Right atrium auricular region (tissue), 2 donors: ENCODE measurements around the gene CCL3. TPM values are rescaled to one million over a fixed set of nuclear protein-coding genes. Genes with fewer than 3 reads are reported as not detected.

Experiments used
- DNase-seq: peaks from one replicate; pipeline ENCODE4 v3.0.0-alpha.2; 2019; ENCODE audit warnings: low spot score
- H3K27ac ChIP-seq, 2 donors: fragments of 200-600 bp; sonication (generic); 1 replicate in 1 of 2; 2 replicates in 1 of 2; pipeline ENCODE4 v1.5.1; 2016 to 2019
- H3K27me3 ChIP-seq, 2 donors: fragments of 200-600 bp; sonication (generic); one replicate each; pipeline versions ENCODE4 v1.5.1 to v1.6.0; 2017 to 2019
- H3K36me3 ChIP-seq: fragments of 200-600 bp; sonication (generic); one replicate; pipeline ENCODE4 v1.5.1; 2016
- H3K4me1 ChIP-seq, 2 donors: fragments of 200-600 bp; sonication (generic); one replicate each; pipeline versions ENCODE4 v1.5.1 to v1.6.0; 2017 to 2019
- H3K4me3 ChIP-seq, 2 donors: fragments of 200-600 bp; sonication (generic); 1 replicate in 1 of 2; 2 replicates in 1 of 2; pipeline ENCODE4 v1.5.1; 2017 to 2019; ENCODE audit warnings: mild to moderate bottlenecking in 1 of 2, moderate library complexity in 1 of 2
- H3K9me3 ChIP-seq, 2 donors: fragments of 200-600 bp; sonication (generic); one replicate each; pipeline ENCODE4 v1.5.1; 2019
- total RNA-seq, 2 donors: library from RNA; depleted of rRNA; stranded (reverse); fragments of >200 nt; gene quantifications; one replicate each; pipeline ENCODE4 v1.1.0, GENCODE V29; 2016
- TF ChIP-seq, protein P1 (sequence below), 2 donors: fragments of 200-600 bp; sonication (generic); IDR thresholded peaks; one replicate each; pipeline ENCODE4 v1.5.1; 2019; ENCODE audit warnings: antibody characterized with exemption in 2 of 2

The CCL3 gene
- total RNA-seq, 2 donors from 2014 or later: 1.0 to 2.0 TPM

DNA sequence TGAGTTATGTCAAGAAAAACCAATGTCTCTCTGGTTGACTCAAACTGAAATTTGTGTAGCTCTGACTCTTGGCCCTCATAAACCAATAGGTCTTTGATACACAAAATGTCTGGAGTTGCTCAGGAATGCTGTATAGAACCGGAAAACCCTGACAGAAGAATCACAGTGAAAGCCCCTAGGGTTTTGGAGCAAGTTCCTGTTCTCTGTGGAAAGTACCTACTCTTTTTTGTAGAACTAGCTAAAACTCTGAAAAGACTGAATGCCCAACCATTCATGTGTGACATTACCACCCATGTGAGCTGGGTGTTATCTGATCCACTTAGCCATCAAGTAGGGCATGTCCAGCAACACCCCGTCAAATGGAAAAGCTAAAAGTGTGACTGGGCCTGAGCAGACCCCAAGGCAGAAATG is 42.5 kb upstream of the CCL3 start:
- H3K36me3 ChIP-seq: no peaks in the 10 kb centered on the region
- no peak for DNase-seq
- no peaks in the 10 kb centered on the region for H3K27me3 ChIP-seq
- no peak overlapping the region for H3K27ac ChIP-seq
- H3K4me3 ChIP-seq: no peak overlapping the region
- H3K4me1 ChIP-seq: no peaks in the 10 kb centered on the region
- TF ChIP-seq, protein P1, sequence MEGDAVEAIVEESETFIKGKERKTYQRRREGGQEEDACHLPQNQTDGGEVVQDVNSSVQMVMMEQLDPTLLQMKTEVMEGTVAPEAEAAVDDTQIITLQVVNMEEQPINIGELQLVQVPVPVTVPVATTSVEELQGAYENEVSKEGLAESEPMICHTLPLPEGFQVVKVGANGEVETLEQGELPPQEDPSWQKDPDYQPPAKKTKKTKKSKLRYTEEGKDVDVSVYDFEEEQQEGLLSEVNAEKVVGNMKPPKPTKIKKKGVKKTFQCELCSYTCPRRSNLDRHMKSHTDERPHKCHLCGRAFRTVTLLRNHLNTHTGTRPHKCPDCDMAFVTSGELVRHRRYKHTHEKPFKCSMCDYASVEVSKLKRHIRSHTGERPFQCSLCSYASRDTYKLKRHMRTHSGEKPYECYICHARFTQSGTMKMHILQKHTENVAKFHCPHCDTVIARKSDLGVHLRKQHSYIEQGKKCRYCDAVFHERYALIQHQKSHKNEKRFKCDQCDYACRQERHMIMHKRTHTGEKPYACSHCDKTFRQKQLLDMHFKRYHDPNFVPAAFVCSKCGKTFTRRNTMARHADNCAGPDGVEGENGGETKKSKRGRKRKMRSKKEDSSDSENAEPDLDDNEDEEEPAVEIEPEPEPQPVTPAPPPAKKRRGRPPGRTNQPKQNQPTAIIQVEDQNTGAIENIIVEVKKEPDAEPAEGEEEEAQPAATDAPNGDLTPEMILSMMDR (IDR thresholded peaks at IDR 0.05): no peak
- no peaks in the 10 kb centered on the region for H3K9me3 ChIP-seq

DNA sequence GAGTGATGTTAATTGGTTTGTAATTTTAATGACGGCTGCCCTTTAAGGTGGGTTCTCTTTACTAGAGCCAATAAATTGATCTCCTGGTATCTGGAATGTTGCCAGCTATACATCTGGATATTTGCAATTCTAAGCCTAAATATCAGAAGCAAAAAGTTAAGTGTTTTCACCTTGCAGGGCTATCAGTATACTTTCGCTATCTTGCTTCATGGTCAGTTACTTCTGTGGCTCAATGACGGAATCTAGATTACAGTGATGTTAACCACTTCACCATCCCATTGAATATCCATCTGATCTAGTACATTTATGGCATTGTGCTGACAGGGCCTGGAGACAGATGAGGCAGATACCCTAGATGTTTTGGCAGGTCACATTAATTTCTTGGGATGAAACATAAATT is 42.0 kb upstream of the CCL3 start:
- no peak overlapping the region for H3K4me3 ChIP-seq
- no peaks in the 10 kb centered on the region for H3K27me3 ChIP-seq
- TF ChIP-seq, protein P1 (IDR thresholded peaks at IDR 0.05): no peak
- H3K27ac ChIP-seq: no peak overlapping the region
- DNase-seq: no peak
- H3K36me3 ChIP-seq: no peaks in the 10 kb centered on the region
- no peaks in the 10 kb centered on the region for H3K4me1 ChIP-seq
- no peaks in the 10 kb centered on the region for H3K9me3 ChIP-seq

DNA sequence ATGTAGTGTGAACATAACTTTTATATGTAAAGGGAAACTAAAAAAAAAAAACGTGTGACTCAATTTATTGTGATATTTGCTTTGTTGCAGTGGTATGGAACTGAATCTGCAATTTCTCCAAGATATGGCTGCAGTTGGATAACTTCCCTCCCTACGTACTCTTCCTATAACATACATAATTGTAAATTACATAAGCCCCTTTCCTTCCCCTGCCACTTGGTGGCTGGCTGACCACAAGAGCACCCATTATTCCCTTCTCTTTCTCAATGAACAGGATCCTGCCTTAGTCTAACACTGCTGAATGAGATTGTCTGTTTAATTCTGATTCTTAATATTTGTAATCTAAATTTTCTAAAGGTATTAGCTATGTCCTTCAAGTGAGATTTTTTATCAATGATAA is 41.5 kb upstream of the CCL3 start:
- TF ChIP-seq, protein P1 (IDR thresholded peaks at IDR 0.05): no peak
- H3K27ac ChIP-seq: no peak overlapping the region
- H3K4me3 ChIP-seq: no peak overlapping the region
- H3K36me3 ChIP-seq: no peaks in the 10 kb centered on the region
- no peaks in the 10 kb centered on the region for H3K27me3 ChIP-seq
- no peak for DNase-seq
- peaks cover 0 to 3% of the 10 kb centered on the region in 2 donors for H3K9me3 ChIP-seq
- no peaks in the 10 kb centered on the region for H3K4me1 ChIP-seq

DNA sequence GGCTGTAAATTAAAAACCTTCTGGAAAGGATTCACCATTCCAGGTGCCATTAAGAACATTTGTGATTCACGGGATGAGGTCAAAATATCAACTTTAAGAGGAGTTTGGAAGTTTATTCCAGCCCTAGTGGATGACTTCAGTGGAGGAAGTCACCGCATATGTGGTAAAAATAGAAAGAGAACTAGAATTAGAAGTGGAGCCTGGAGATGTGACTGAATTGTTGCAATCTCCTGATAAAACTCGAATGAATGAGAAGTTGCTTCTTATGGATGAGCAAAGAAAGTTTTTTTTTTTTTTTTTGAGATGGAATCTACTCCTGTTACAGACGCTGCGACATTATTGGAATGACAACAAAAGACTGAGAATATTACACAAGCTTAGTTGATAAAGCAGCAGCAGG is 40.4 kb upstream of the CCL3 start:
- Histone ChIP-seq H3K4me3 (no peak overlapping the region), H3K27me3 (no peaks in the 10 kb centered on the region), H3K9me3 (peaks cover 0 to 14% of the 10 kb centered on the region in 2 donors), H3K27ac (no peak overlapping the region), H3K4me1 (no peaks in the 10 kb centered on the region), H3K36me3 (no peaks in the 10 kb centered on the region)
- TF ChIP-seq, protein P1 (IDR thresholded peaks at IDR 0.05): no peak
- DNase-seq: no peak

DNA sequence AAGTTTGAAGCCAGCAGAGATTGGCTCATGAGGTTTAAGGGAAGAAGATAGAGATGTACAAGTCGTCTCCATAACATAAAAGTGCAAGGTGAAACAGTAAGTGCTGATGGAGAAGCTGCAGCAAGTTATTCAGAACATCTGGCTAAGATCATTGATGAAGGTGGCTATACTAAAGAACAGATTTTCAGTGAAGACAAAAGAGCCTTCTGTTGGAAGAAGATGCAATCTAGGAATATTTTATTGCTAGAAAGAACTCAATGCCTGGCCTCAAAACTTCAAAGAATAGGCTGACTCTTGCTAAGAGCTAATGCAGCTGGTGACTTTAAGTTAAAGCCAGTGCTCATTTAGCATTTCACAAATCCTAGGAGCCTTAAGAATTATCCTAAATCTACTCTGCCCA is 39.7 kb upstream of the CCL3 start:
- H3K36me3 ChIP-seq: no peaks in the 10 kb centered on the region
- no peak overlapping the region for H3K4me3 ChIP-seq
- peaks cover 0 to 21% of the 10 kb centered on the region in 2 donors for H3K9me3 ChIP-seq
- no peaks in the 10 kb centered on the region for H3K27me3 ChIP-seq
- DNase-seq: no peak
- no peaks in the 10 kb centered on the region for H3K4me1 ChIP-seq
- TF ChIP-seq, protein P1 (IDR thresholded peaks at IDR 0.05): no peak
- no peak overlapping the region for H3K27ac ChIP-seq

DNA sequence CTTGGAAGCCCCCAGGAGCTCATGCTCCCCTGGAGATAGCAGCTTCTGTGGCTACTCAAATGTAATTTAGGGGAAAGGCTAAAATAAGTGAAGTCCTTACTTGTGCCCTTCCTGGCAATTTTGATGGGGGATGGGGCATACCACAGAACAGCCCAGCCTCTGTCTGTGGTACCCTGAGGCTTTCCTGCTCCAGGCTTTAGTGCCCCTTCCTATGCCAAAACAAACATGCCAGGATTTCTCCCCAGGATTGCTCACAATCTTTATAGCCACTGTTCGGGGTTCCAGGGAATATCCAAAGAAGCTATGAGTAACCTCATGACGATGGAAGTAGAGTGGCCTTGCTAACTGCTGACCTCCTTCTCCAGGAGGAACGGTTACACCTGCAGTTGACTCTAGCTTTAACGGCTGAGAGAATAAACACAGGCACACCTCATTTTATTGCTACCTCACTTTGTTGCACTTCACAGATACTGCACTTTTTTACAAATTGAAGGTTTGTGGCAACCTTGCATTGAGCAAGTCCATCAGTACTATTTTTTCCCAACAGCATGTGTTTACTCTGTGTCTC is 38.6 kb upstream of the CCL3 start:
- no peaks in the 10 kb centered on the region for H3K4me1 ChIP-seq
- no peak overlapping the region for H3K4me3 ChIP-seq
- H3K9me3 ChIP-seq: peaks cover 0 to 21% of the 10 kb centered on the region in 2 donors
- H3K27ac ChIP-seq: no peak overlapping the region
- no peak for DNase-seq
- no peaks in the 10 kb centered on the region for H3K36me3 ChIP-seq
- TF ChIP-seq, protein P1 (IDR thresholded peaks at IDR 0.05): no peak
- H3K27me3 ChIP-seq: no peaks in the 10 kb centered on the region
